OCI-LY3 (cell line): ENCODE data around the gene RAF1.

Source experiments
- H2AFZ ChIP-seq: fragments of 200-600, 300-600 bp; shearing (Covaris generic); 2 replicates; pipeline ENCODE4 v1.6.0; 2014; ENCODE audit warnings: antibody characterized with exemption, low read depth, low read length
- H3K27ac ChIP-seq: fragments of 200-600, 300-600 bp; sonication (generic); 2 replicates; pipeline ENCODE4 v1.5.1; 2014; ENCODE audit warnings: mild to moderate bottlenecking, low read length, moderate library complexity, mixed read lengths
- H3K27me3 ChIP-seq: fragments of 200-600, 300-600 bp; sonication (generic); 2 replicates; pipeline ENCODE4 v1.6.1; 2014; ENCODE audit warnings: low read depth, low read length, mixed read lengths
- H3K36me3 ChIP-seq: fragments of 200-600, 300-600 bp; sonication (generic); replicated peaks from 2 replicates; pipeline ENCODE3; 2014; ENCODE audit warnings: low read depth, low read length, mixed read lengths
- H3K4me1 ChIP-seq: fragments of 300-600, 200-600 bp; sonication (generic); 2 replicates; pipeline ENCODE4 v1.6.1; 2014; ENCODE audit warnings: low read length, mixed read lengths
- H3K4me2 ChIP-seq: fragments of 200-600, 300-600 bp; sonication (generic); 2 replicates; pipeline ENCODE4 v1.6.1; 2014; ENCODE audit warnings: low read length, mixed read lengths
- H3K4me3 ChIP-seq: fragments of 300-600, 200-600 bp; sonication (generic); 2 replicates; pipeline ENCODE4 v1.5.1; 2014; ENCODE audit warnings: antibody characterized with exemption, mild to moderate bottlenecking, low read length, moderate library complexity
- H3K79me2 ChIP-seq: fragments of 300-600, 200-600 bp; shearing (Covaris generic); 2 replicates; pipeline ENCODE4 v1.6.1; 2014; ENCODE audit warnings: mild to moderate bottlenecking, low read length, mixed read lengths
- H3K9ac ChIP-seq: fragments of 300-600, 200-600 bp; shearing (Covaris generic); 2 replicates; pipeline ENCODE4 v1.6.0; 2014; ENCODE audit warnings: mild to moderate bottlenecking, low read length, moderate library complexity
- H3K9me3 ChIP-seq: fragments of 200-600, 300-600 bp; shearing (Covaris generic); 2 replicates; pipeline ENCODE4 v1.6.1; 2014; ENCODE audit warnings: low read length, mixed read lengths; ENCODE audit not compliant: insufficient read depth
- H4K20me1 ChIP-seq: fragments of 200-600, 300-600 bp; sonication (generic); 2 replicates; pipeline ENCODE4 v1.6.1; 2016; ENCODE audit warnings: low read length, mixed read lengths; ENCODE audit not compliant: insufficient read depth
- CTCF ChIP-seq: fragments of 200-600, 300-600 bp; sonication (generic); IDR thresholded peaks from 2 replicates; pipeline ENCODE4 v1.5.1; 2014; ENCODE audit warnings: antibody characterized with exemption, low read length, low read depth
- EZH2phosphoT487 ChIP-seq: fragments of 200-600 bp; shearing (Covaris generic); IDR thresholded peaks from 2 replicates; pipeline ENCODE4 v1.6.1; 2018; ENCODE audit warnings: antibody characterized with exemption, mixed run types, low read depth

The RAF1 gene

GRCh38 chr3:12692444-12692843 lies 28.5 kb upstream of the RAF1 start:
- Histone ChIP-seq H2AFZ (no peak overlapping the region), H3K9me3 (no peaks in the 10 kb centered on the region), H3K4me1 (no peaks in the 10 kb centered on the region), H3K4me2 (no peak overlapping the region), H3K36me3 (no peaks in the 10 kb centered on the region), H4K20me1 (no peaks in the 10 kb centered on the region; the same call in 1 of the 2 replicates), H3K79me2 (no peaks in the 10 kb centered on the region), H3K27me3 (peaks cover 10% of the 10 kb centered on the region; the same call in 1 of the 2 replicates), H3K9ac (no peak overlapping the region), H3K27ac (no peak overlapping the region), H3K4me3 (no peak overlapping the region)
- TF ChIP-seq EZH2phosphoT487 (no peak), CTCF (no peak)

GRCh38 chr3:12689997-12690711 lies 26.2 kb upstream of the RAF1 start:
- Histone ChIP-seq H3K9ac (no peak overlapping the region), H3K4me1 (no peaks in the 10 kb centered on the region), H3K79me2 (no peaks in the 10 kb centered on the region), H3K4me3 (no peak overlapping the region), H3K27me3 (0 out of 2 replicates have a peak, but pooled peaks cover 4% of the 10 kb centered on the region), H3K27ac (no peak overlapping the region), H3K4me2 (no peak overlapping the region), H3K36me3 (no peaks in the 10 kb centered on the region), H4K20me1 (no peaks in the 10 kb centered on the region; the same call in 1 of the 2 replicates), H3K9me3 (no peaks in the 10 kb centered on the region), H2AFZ (no peak overlapping the region)
- no peak for TF ChIP-seq CTCF
- no peak for TF ChIP-seq EZH2phosphoT487

GRCh38 chr3:12687948-12688347 lies 24.0 kb upstream of the RAF1 start:
- no peak overlapping the region for H3K4me2 ChIP-seq
- no peaks in the 10 kb centered on the region for H4K20me1 ChIP-seq
- no peak overlapping the region for H3K9ac ChIP-seq
- no peaks in the 10 kb centered on the region for H3K9me3 ChIP-seq
- H3K27me3 ChIP-seq, result no peaks in the 10 kb centered on the region
- no peaks in the 10 kb centered on the region for H3K4me1 ChIP-seq
- H3K36me3 ChIP-seq, result no peaks in the 10 kb centered on the region
- H2AFZ ChIP-seq, result no peak overlapping the region
- no peak overlapping the region for H3K27ac ChIP-seq
- no peak overlapping the region for H3K4me3 ChIP-seq
- H3K79me2 ChIP-seq, result no peaks in the 10 kb centered on the region
- TF ChIP-seq EZH2phosphoT487, result no peak
- TF ChIP-seq CTCF, result no peak

GRCh38 chr3:12686096-12686495 lies 22.2 kb upstream of the RAF1 start:
- Histone ChIP-seq H2AFZ (no peak overlapping the region), H3K27me3 (no peaks in the 10 kb centered on the region), H3K79me2 (no peaks in the 10 kb centered on the region), H3K9me3 (no peaks in the 10 kb centered on the region), H3K9ac (no peak overlapping the region), H3K27ac (no peak overlapping the region), H4K20me1 (no peaks in the 10 kb centered on the region), H3K36me3 (no peaks in the 10 kb centered on the region), H3K4me2 (no peak overlapping the region), H3K4me3 (no peak overlapping the region), H3K4me1 (no peaks in the 10 kb centered on the region)
- TF ChIP-seq CTCF (no peak), EZH2phosphoT487 (no peak)
